ENCODE results near the gene DIP2B.
A peak's percentile ranks its signal among the peaks of the same experiment; 100 is the strongest.
"Not testable (repeated sequence)": the region's sequence is repeated elsewhere in the genome, so short reads cannot be mapped to it uniquely, and the experiment has no call there.

DIP2B gene

GRCh38 chr12:50728841-50729240, 224.1 kb downstream of the DIP2B start:
- no peak for DNase-seq (ENCODE audit: low spot score)

- peak; percentile 79 for DNase-seq (ENCODE audit: low spot score)
These were observed 227.8 kb downstream of the DIP2B start for GRCh38 chr12:50732591-50732990.

- no peak for DNase-seq (ENCODE audit: low spot score)
These were observed 228.9 kb downstream of the DIP2B start for GRCh38 chr12:50733706-50734105.

DNA sequence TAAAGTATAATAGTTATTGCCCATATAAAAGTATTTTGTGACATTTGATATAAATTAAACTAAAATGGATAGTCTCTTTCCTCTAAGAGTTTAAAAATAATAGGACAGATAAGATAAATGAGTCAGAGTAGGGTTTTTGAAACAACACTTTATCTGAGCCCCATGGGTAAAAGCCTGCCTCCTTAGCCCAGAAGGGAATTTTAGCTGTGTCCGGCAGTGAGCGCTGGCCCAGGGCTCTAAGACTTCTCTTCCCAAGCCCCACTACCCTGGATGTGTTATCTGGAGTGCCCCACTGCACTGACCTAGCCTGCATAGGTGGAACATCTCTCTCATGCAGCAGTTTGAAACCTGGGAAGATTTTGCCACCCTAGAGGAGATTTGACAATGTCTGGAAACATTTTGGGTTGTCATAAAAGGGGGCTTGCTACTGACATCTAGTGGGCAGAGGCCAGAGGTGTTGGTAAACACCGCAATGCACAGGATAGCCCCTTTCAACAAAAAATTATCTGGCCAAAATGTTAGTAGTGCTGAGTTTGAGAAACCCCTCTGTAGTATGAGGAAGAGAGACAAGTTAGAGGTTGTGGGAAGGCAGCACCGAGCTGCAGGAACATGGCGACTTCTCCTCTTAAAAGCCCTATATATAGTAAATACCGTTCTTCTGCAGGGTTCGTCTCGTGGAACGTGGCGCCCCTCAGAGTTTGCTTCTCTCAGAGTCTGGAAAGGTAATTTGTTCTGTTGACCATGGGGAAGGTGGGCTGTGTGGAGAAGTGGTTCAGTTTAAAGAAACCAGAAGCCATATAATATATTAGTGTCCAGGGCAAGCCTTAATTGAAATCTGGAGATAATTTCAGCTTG, 229.9 kb downstream of the DIP2B start:
- DNase-seq (ENCODE audit: low spot score), result peak; percentile 27

GRCh38 chr12:50739611-50740010, 234.8 kb downstream of the DIP2B start:
- DNase-seq (ENCODE audit: low spot score), result no peak

- no peak for DNase-seq (ENCODE audit: low spot score)
These were observed 235.5 kb downstream of the DIP2B start for GRCh38 chr12:50740307-50740706.

GRCh38 chr12:50742776-50743175, 238.0 kb downstream of the DIP2B start:
- no peak for DNase-seq (ENCODE audit: low spot score)

DNA sequence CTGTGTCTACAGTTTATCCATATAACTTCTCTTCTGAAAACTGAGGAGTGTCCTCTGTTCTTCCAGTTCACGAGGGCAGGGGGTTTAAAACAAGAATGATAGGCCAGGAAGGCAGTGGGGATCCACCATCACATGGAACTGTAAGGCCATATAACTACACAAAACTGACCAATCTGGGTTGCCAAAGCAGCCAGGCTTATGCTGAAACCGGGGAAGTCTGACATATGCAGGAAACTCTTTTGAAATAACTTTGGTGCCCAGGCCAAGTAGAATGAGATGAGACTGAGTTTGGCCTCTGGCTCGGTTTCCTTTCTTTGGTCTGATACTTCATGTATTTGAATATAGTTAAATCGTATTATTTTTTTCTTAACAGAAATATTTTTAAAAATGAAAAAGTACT, 241.1 kb downstream of the DIP2B start:
- DNase-seq (ENCODE audit: low spot score), result no peak

- no peak for DNase-seq (ENCODE audit: low spot score)
These were observed 241.6 kb downstream of the DIP2B start for GRCh38 chr12:50746431-50746830.

DNA sequence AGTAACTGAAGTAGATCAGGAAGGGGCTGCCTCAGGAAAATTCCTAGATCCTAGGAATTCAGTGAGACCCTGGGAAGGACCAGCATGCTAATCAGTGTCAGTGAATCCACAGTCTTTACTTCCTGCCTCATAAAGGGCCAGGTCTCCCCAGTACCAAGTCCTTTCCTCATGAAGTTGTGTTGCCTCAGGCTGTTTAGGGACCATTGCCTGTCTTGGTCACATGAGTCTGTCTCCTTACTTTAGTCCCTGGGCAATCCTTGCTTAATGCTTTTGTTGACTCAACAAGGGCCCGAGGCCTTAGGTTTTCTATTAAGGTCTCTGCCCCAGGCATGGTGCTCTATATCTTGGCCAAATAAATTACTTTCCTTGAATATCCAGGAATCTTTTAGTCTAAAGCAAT, 243.0 kb downstream of the DIP2B start:
- DNase-seq (ENCODE audit: low spot score), result no peak

DNA sequence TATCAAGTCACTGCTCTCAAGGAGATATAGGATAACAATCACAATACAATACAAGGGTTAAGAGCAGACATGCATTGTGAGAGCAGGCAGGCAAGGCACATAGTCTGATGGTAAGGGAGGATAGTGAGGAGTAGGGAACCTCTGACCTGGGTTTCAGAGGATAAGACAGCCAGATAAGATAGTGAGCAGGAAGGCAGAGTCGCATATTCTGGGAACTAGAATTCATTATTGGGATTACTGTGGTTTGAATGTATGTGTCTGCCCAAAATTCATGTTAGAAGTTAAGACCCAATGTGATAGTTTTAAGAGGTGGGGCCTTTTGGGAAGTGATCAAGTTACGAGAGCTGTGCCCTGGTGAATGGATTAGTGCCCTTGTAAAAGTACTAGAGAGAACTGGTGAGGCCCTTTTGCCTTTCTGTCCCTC, 244.7 kb downstream of the DIP2B start:
- DNase-seq (ENCODE audit: low spot score), result no peak

DNA sequence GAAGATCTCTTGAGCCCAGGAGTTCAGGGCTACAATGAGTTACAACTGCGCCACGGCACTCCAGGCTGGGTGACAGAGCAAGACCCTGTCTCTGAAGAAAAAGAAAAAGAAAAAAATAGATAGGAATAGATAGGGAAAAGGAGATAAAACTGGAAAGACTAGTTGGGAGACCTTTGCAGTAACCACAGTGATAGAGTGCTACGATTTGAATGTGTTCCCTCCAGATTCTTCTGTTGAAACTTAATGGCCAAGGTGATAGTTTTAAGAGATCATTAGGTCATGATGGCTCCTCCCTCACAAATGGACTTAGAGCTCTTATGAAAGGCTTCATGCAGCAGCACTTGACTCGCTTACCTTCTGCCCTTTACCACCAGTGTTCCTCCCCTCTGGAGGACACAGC, 245.6 kb downstream of the DIP2B start:
- no peak for DNase-seq (ENCODE audit: low spot score)

DNA sequence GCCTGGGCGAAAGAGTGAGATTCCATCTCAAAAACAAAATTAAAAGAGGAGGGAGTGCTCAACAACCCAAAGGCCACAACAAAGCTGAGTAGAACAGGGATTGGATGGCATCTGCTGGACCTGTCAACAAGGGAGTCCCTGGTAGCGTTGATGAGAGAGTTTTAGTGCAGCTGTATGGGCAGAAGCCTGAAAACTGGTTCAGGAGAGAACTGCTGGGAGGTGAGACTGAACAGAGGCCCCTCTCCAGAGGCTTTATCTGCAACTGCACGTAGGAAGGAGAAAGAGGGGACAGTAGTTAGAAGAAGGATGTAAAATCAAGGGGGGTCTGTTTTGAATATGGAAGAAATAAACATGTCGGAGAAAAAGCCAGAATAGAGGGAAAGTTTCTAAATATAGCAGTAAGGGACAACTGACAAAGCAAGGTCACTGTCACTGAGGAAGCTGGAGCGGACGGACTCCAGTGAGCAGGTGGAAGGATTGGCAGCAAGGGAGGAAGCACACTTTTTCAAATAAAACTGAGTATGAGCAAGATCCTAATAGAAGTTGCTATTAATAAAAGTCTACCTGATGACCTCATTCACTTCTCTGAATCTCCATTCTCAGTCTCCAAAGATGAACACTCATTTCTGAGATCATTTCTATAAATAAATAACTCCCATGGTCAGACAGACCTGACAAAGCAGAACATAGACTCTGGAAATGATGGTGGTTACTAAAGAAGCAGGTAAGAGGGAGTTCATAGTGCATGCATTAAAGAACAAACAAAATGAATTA, 247.3 kb downstream of the DIP2B start:
- DNase-seq (ENCODE audit: low spot score), result peak; percentile 60

DNA sequence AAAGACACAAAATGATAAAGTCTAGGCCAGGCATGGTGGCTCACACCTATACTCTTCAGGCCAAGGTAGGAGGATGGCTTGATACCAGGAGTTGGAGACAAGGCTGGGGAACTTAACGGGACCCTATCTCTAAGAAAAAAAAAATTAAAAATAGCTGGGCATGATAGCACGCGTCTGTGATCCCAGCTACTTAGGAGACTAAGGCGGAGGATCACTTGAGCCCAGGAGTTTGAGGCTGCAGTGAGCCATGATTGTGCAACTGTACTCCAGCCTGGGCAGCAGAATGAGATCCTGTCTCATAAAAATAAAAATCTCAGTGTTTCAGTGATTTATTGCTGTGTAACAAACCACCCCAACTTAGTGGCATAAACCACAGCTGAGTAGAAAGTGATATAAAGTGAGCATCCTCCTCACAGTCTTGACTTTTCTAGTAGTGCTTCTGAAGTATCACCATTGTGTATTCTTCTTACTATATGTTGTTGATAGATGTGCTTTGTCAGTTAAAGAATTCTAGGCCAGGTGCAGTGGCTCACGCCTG, 248.5 kb downstream of the DIP2B start:
- DNase-seq (ENCODE audit: low spot score), result no peak

DNA sequence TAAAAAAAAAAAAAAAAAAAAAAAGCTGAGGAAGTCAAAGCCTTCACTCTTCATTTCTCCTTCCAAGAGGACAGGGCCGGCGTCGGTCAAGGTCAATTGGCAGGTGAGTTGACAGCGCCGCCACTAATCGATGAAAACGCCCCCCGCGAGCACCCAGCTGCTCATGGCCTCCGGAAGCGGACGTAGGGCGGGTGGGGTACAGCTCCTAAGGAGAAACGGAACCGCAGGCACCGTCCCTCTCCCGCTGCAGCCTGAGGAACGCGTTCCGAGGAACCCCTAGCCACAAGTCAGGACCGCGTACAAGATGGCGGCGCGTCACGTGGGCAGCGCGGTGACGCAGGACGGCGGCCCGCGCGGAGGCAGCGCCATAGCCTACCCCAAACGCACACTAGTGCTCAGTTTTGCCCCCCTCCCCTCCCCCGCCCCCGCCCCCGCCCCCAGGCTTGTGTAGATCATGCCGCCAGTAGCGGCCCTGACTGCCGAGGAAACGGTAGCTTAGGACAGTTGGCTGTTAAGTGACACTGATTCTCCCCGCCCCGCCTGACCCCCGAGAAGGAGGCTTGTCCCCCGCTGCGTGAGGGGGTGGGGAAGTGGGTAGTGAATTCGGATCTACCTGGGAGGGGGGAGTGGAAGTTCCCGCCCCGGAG, 259.0 kb downstream of the DIP2B start, which contains the start of gene ATF1:
ATF1 (plus strand) TSS at position 463 of the 647 bp plus-strand sequence. CDS start 16,045 bp downstream, outside the sequence.
- peak; percentile 95 for DNase-seq (ENCODE audit: low spot score)

GRCh38 chr12:50764286-50765094, 259.7 kb downstream of the DIP2B start:
- peak; percentile 54 for DNase-seq (ENCODE audit: low spot score)

DNA sequence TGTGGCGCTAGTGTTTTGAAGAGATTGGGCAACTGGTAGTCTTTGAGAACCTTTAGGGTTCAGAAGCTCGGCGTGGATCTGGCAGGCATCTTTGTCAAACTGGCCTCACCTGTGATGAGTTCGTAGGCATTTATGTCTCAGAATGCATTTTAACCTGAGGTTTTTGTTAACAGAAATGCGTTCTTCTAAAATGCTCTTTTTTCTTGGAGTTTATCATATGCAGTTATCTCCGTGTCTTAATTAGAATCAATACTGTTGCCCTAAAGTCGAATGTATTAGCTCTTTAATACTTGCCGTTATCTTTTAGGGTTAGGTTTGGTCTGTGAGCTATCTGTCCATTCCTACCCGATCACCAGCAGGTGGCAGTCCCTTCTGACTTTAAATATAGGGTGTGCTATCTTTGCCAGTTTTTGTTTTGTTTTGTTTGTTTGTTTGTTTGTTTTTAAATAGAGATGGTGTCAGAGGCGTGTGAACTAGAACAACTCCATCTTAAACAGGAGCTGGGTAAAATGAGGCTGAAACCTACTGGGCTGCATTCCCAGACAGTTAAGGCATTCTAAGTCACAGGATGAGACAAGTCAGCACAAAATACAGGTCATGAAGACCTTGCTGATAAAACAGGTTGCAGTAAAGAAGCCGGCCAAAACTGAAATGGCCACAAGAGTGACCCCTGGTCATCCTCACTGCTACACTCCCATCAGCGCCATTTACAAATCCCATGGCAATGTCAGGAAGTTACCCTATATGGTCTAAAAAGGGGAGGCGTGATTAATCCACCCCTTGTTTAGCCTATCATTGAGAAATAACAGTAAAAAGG, 260.5 kb downstream of the DIP2B start:
- DNase-seq (ENCODE audit: low spot score), result peak; percentile 63

- no peak for DNase-seq (ENCODE audit: low spot score)
These were observed 263.6 kb downstream of the DIP2B start for GRCh38 chr12:50768391-50768790.

GRCh38 chr12:50768813-50769212, 264.0 kb downstream of the DIP2B start:
- not testable (repeated sequence) for DNase-seq (ENCODE audit: low spot score)

GRCh38 chr12:50771409-50771808, 266.6 kb downstream of the DIP2B start:
- DNase-seq (ENCODE audit: low spot score), result no peak

GRCh38 chr12:50772470-50772869, 267.7 kb downstream of the DIP2B start:
- no peak for DNase-seq (ENCODE audit: low spot score)
